Measurements from ENCODE around the gene TRIP6. TPM values are rescaled to one million over a fixed set of nuclear protein-coding genes. Genes with fewer than 3 reads are reported as not detected.
A peak's percentile ranks its signal among the peaks of the same experiment; 100 is the strongest.
"Not testable (repeated sequence)": the region's sequence is repeated elsewhere in the genome, so short reads cannot be mapped to it uniquely, and the experiment has no call there.

The TRIP6 gene
- total and polyA plus RNA-seq, 2 experiments from 2014 or later = 50.2 to 60.1 TPM

DNA sequence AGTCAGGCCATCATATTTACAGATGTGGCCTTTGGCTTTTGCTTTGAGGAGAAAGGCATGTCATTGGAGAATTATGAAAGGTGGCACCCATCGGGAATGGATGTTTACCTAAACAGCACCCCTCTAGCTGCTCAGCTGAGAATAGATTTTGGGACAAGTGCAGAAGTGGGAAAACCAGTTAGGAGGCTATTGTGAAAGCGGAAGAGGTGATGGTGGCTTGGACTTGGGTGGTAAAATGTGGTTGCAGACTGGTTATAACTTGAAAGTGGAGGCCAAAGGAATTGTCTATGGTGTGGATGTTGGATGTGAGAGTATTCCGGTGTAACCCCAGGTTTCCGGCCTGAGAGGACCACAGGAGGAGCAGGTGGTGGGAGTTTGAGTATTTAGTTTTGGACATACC, 19.8 kb upstream of the TRIP6 start:
- no peaks in the 10 kb centered on the region for H3K36me3 ChIP-seq
- H3K27me3 ChIP-seq = no peaks in the 10 kb centered on the region
- no peaks in the 10 kb centered on the region for H3K4me1 ChIP-seq (ENCODE audit: low read depth)
- H3K4me3 ChIP-seq = no peak overlapping the region
- H3K9me3 ChIP-seq (ENCODE audit: low read depth) = no peaks in the 10 kb centered on the region
- TF ChIP-seq CTCF (IDR thresholded peaks at IDR 0.05; ENCODE audit: low read depth, low read length) = no peak
- no peak for DNase-seq (ENCODE audit: low read depth in 1 of 2, low spot score in 1 of 2)
- H3K27ac ChIP-seq = no peak overlapping the region

GRCh38 chr7:100852048-100852872, 14.9 kb upstream of the TRIP6 start, which contains the start of gene SLC12A9:
TSS of gene SLC12A9 (plus strand) at chr7:100852713. CDS start at chr7:100854198, 1,485 bp downstream.
- Histone ChIP-seq H3K4me1 (ENCODE audit: low read depth) (no peaks in the 10 kb centered on the region), H3K4me3 (peak within 1 kb of the TSS; percentile 70), H3K9me3 (ENCODE audit: low read depth) (no peaks in the 10 kb centered on the region), H3K27ac (no peak within 1 kb of the TSS), H3K27me3 (no peaks in the 10 kb centered on the region), H3K36me3 (no peaks in the 10 kb centered on the region)
- peak; percentile 91 for TF ChIP-seq CTCF (IDR thresholded peaks at IDR 0.05; ENCODE audit: low read depth, low read length)
- DNase-seq (ENCODE audit: low read depth in 1 of 2, low spot score in 1 of 2) = peak; percentile 94

- H3K36me3 ChIP-seq = no peaks in the 10 kb centered on the region
- DNase-seq (ENCODE audit: low read depth in 1 of 2, low spot score in 1 of 2) = no peak
- no peak overlapping the region for H3K27ac ChIP-seq
- H3K9me3 ChIP-seq (ENCODE audit: low read depth) = no peaks in the 10 kb centered on the region
- H3K4me1 ChIP-seq (ENCODE audit: low read depth) = no peaks in the 10 kb centered on the region
- no peak for TF ChIP-seq CTCF (IDR thresholded peaks at IDR 0.05; ENCODE audit: low read depth, low read length)
- H3K27me3 ChIP-seq = no peaks in the 10 kb centered on the region
- no peak overlapping the region for H3K4me3 ChIP-seq
These were observed 12.9 kb upstream of the TRIP6 start for GRCh38 chr7:100854146-100854895.

DNA sequence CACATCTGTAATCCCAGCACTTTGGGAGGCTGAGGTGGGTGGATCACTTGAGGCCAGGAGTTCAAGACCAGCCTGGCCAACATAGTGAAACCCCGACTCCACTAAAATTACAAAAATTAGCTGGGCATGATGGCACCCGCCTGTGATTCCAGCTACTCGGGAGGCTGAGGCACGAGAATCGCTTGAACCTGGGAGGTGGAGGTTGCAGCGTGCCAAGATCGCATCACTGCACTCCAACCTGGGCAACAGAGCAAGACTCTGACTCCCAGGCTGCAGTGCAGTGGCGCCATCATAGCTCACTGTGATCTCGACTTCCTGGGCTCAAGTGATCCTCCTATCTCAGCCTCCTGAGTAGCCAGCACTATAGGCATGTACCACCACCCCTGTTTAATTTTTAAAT, 12.3 kb upstream of the TRIP6 start:
- not testable (repeated sequence) for H3K36me3 ChIP-seq; H3K9me3 ChIP-seq (ENCODE audit: low read depth); H3K27ac ChIP-seq; H3K27me3 ChIP-seq; H3K4me3 ChIP-seq; H3K4me1 ChIP-seq (ENCODE audit: low read depth); DNase-seq (ENCODE audit: low read depth in 1 of 2, low spot score in 1 of 2)

- Histone ChIP-seq H3K9me3 (ENCODE audit: low read depth) (no peaks in the 10 kb centered on the region), H3K27me3 (no peaks in the 10 kb centered on the region), H3K27ac (no peak overlapping the region), H3K4me1 (ENCODE audit: low read depth) (no peaks in the 10 kb centered on the region), H3K36me3 (no peaks in the 10 kb centered on the region), H3K4me3 (no peak overlapping the region)
- TF ChIP-seq CTCF (IDR thresholded peaks at IDR 0.05; ENCODE audit: low read depth, low read length) = no peak
- DNase-seq (ENCODE audit: low read depth in 1 of 2, low spot score in 1 of 2) = no peak
These were observed 11.7 kb upstream of the TRIP6 start for GRCh38 chr7:100855515-100855914.

GRCh38 chr7:100856871-100857282, 10.3 kb upstream of the TRIP6 start:
- Histone ChIP-seq H3K36me3 (no peaks in the 10 kb centered on the region), H3K4me3 (no peak overlapping the region), H3K4me1 (ENCODE audit: low read depth) (no peaks in the 10 kb centered on the region), H3K9me3 (ENCODE audit: low read depth) (no peaks in the 10 kb centered on the region), H3K27me3 (no peaks in the 10 kb centered on the region), H3K27ac (no peak overlapping the region)
- TF ChIP-seq CTCF (IDR thresholded peaks at IDR 0.05; ENCODE audit: low read depth, low read length) = no peak
- no peak for DNase-seq (ENCODE audit: low read depth in 1 of 2, low spot score in 1 of 2)

Data from cardiac muscle cell (in vitro differentiated cells and primary cell).